ENCODE measurements around the gene SLC27A1.
"Not testable (repeated sequence)": the region's sequence is repeated elsewhere in the genome, so short reads cannot be mapped to it uniquely, and the experiment has no call there.

Gene SLC27A1

DNA sequence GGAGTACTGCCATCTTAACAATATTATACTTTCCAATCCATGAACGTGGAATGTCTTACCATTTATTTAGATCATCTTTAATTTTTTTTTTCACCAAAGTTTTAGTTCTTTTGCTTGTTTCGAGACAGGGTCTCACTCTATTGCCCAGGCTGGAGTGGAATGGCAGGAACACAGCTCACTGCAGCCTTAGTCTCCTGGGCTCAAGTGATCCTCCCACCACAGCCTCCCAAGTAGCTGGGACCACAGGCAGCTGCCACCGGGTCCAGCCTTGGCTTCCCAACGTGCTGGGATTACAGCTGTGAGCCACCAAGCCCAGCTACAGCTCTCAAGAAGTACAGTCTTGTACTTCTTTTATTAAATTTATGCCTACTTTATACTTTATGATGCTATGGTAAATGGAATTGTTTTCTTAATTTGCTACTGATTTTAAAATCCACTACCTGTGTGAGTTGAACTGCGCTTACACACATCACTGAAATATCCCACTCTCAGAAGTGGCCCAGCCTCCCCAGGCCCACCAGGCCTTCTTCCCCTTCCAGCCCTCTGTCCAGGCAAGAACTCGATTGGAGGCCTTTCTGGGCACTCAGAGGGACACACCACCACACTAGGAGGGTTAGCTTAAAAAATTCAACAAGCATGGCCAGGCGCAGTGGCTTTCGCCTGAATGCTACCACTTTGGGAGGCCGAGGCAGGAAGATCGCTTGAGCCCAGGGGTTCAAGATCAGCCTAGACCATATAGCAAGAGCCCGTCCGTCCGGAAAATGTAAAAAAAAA lies 40.1 kb downstream of the SLC27A1 start:
- DNase-seq (ENCODE audit: low read depth in 3 of 3) = no peak

- peak; percentile 57 to 76 (median 72) for DNase-seq (ENCODE audit: low read depth in 3 of 3)
These were observed 41.6 kb downstream of the SLC27A1 start for GRCh38 chr19:17511724-17512573.

DNA sequence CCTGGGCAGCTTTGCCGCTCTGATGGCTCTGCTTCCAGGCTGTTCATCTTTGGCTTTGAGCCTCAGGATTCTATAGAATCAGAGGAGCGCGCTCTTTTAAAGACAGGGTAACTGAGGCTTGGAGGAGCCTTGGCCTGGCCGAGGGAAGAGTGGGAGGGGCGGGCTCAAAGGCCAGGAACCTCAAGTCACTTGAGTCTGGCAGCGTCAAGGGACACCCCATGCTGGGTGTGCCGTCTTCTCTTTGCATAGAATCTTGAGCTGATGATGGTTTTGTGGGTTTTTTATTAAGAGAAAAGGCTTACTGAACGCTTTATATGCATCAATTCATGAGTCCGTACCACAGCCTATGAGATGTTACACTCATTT lies 42.2 kb downstream of the SLC27A1 start:
- no peak for DNase-seq (ENCODE audit: low read depth in 3 of 3)

DNA sequence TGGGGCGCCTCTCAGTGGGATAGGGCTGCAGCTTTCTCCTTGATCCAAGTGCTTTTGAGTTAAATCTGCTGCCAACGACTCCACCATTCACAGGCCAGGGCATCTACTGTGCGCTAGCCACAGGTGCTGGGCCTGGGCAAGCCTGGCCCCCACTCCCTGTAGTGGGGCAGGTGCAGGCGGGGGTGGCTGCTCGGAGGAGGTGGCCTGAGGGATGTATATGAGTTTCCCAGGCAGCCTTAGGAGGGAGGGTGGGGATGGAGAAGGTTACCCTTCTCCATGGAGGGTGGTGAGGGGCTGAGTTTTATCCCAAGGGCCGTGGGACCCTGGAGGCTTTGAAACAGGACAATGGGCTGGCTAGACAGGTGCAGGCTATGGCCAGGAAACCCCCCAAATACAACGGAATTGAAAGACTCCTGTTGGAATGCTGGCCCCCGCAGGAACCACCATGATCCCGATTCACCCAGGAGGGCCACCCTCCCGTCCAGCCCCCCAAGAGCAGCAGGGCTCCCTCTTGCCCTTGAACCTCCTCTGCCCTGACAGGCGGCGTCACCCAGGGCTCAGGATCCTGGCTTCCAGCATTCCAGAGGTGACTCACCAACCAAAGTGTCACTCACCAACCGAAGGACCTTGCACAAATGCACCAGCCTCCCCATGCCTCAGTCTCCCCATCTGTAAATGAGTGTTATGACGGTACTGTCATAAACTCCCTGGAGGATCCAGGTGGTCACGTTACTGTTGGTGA lies 45.3 kb downstream of the SLC27A1 start:
- DNase-seq (ENCODE audit: low read depth in 3 of 3) = no peak

DNA sequence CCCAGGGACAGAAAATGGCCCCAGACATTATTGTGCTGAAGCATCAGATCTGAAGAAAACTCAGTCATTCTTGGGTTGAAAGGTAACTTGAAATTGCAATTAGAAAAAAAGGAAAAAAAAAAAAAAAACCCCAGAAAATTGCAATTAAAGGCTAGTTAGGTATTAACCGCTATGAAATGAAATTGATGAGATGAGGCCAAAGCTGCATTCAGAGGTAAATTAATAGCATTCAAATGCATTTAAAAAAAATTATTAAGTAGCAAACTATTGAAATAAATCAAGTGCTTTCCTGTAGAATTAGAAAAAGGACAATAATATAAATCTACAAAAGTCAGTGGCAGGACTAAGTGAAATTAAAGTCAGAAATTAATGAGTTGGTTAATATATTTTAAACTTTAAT lies 47.6 kb downstream of the SLC27A1 start:
- no peak for DNase-seq (ENCODE audit: low read depth in 3 of 3)

- DNase-seq (ENCODE audit: low read depth in 3 of 3) = not testable (repeated sequence)
These were observed 48.3 kb downstream of the SLC27A1 start for GRCh38 chr19:17518654-17519053.

- DNase-seq (ENCODE audit: low read depth in 3 of 3) = no peak
These were observed 49.6 kb downstream of the SLC27A1 start for GRCh38 chr19:17519967-17520366.

DNA sequence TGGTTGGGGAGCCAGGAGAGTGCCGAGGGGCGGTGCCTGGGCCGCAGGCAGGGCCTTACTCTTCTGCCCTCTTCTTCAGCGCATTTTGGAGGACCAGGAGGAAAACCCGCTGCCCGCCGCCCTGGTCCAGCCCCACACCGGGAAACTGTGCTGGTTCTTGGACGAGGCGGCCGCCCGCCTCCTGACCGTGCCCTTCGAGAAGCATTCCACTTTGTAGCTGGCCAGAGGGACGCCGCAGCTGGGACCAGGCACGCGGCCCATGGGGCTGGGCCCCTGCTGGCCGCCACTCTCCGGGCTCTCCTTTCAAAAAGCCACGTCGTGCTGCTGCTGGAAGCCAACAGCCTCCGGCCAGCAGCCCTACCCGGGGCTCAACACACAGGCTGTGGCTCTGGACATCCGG lies 50.5 kb downstream of the SLC27A1 start:
- DNase-seq (ENCODE audit: low read depth in 3 of 3) = no peak

DNA sequence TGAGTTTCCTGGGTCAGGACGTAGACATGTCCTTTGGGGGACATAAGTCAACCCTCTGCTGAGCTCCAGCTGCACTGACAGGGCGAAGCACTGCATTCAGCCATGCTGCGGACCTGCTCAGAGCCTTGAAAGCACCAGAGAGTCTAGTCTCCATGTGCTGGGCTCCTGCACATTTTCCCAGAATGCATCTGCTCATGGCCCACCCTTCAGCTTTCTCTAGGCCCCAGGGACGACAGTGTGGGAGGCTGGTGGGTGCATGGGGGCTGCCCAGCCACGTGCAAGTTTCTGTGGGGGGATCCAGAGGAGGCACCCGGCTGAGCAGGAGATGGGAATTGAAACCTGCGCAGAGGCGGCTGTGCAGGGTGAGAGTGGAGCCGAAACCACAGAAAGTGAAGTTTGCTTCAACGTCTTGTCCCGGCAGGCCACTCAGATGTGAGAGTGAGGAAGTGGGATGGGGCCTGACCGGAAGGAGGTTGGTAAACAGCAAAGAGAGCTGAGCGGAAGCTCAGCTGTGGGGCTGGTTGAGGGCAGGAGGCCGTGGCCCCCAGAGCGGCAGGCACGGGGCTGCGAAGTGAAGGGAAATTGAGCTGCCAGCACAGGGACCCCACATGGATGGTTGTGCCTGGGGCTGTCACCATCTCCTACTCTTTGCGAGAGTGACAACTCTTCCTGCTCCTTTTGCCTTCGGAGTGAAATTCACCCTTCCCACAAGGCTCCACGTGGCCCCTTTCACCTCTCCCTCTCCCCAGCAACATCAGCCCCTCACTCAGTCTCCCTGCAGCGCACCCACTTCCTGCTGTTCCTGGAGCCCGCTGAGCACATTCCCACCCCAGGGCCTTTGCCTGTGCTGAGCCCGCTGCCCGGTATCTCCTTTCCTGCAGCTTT lies 52.9 kb downstream of the SLC27A1 start:
- DNase-seq (ENCODE audit: low read depth in 3 of 3) = no peak

- no peak for DNase-seq (ENCODE audit: low read depth in 3 of 3)
These were observed 54.3 kb downstream of the SLC27A1 start for GRCh38 chr19:17524651-17525050.

GRCh38 chr19:17525141-17525540 lies 54.8 kb downstream of the SLC27A1 start:
- DNase-seq (ENCODE audit: low read depth in 3 of 3) = no peak

GRCh38 chr19:17526922-17527321 lies 56.6 kb downstream of the SLC27A1 start:
- no peak for DNase-seq (ENCODE audit: low read depth in 3 of 3)

GRCh38 chr19:17527326-17527725 lies 57.0 kb downstream of the SLC27A1 start:
- DNase-seq (ENCODE audit: low read depth in 3 of 3) = no peak

DNA sequence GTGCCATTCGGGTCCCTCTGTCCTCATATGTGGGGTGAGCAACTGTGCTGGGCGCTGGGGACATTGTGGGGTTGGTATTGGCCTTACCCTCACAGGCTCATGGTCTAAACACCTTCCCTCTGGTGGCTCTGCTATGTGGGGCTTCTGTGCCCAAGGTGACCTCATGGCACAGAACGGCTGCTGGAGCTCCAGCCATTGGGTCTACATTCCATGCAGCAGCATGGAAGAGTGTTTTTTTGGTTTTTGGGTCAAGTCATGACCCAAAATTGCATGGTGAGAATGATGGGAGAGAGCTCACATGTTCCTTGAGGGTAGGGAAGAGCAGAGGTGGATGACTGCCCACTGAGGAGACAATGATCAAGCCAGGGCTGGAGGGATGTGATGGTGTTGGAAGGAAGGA lies 58.3 kb downstream of the SLC27A1 start:
- no peak for DNase-seq (ENCODE audit: low read depth in 3 of 3)

- no peak for DNase-seq (ENCODE audit: low read depth in 3 of 3)
These were observed 59.2 kb downstream of the SLC27A1 start for GRCh38 chr19:17529239-17530158.

- DNase-seq (ENCODE audit: low read depth in 3 of 3) = no peak
These were observed 60.3 kb downstream of the SLC27A1 start for GRCh38 chr19:17530586-17530985.

DNA sequence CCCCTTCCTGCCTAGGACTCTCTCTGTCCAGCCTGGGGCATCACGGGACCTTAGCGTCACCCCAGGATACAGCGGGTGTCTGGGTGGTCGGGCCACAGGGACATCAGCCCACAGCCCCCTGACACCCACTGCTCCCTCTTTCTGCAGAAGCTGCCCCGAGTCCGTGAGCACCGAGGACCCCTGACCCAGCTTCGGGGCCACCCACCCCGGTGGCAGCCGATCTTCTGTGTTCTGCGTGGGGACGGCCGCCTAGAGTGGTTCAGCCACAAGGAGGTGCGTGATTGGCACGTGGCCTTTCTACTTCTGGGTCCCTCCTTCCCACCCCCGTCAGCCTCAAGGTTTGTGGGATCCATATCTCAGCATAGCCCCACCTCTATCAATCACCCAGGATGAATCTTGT lies 61.8 kb downstream of the SLC27A1 start:
- DNase-seq (ENCODE audit: low read depth in 3 of 3) = no peak

DNA sequence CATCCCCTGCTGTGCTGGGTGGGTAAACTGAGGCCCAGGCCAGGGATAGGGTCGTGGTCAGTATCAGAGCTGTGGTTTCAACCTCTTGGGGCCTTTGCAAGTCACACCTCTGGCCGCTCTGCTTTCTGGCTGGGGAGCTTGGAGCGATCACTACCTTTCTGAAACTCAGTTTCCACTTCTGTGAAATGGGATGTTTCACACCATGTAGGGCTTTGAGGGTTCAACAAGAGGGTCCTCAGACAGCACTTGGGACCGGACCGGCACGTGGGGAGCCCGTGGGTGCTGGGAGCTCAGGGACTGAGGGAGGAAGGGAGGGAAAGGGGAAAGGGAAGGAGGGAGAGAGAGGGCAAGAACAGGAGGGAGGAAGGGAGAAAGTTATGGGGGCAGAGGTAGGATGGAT lies 62.2 kb downstream of the SLC27A1 start:
- no peak for DNase-seq (ENCODE audit: low read depth in 3 of 3)

DNA sequence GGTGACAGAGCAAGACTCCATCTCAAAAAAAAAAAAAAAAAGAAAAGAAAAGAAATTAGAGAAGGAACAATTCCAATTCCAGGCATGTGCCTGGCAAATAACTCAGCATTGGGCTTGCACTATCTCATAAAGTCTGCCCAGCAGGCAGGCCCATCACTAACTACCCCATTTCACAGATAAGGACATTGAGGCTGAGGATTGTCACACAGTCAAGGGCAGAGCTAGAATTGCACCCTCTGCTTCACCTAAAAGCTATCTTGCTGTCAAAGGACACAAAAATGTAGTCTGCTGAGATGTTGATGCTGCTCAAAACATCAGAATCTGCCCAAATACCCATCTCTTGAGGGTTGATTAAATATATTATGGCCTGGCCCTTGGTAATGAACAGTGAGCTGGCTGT lies 64.4 kb downstream of the SLC27A1 start:
- no peak for DNase-seq (ENCODE audit: low read depth in 3 of 3)

GRCh38 chr19:17536955-17537354 lies 66.6 kb downstream of the SLC27A1 start:
- no peak for DNase-seq (ENCODE audit: low read depth in 3 of 3)
